GM19397 (cell line): ENCODE measurements around the gene GUSB.
"Not testable (repeated sequence)": the region's sequence is repeated elsewhere in the genome, so short reads cannot be mapped to it uniquely, and the experiment has no call there.

ENCODE experiments used
- ATAC-seq: cut with Tn5 transposase; IDR thresholded peaks from one replicate; pipeline ENCODE4 v1.9.1; 2021; ENCODE audit warnings: mild to moderate bottlenecking, moderate library complexity; ENCODE audit not compliant: unreplicated experiment

GUSB gene

DNA sequence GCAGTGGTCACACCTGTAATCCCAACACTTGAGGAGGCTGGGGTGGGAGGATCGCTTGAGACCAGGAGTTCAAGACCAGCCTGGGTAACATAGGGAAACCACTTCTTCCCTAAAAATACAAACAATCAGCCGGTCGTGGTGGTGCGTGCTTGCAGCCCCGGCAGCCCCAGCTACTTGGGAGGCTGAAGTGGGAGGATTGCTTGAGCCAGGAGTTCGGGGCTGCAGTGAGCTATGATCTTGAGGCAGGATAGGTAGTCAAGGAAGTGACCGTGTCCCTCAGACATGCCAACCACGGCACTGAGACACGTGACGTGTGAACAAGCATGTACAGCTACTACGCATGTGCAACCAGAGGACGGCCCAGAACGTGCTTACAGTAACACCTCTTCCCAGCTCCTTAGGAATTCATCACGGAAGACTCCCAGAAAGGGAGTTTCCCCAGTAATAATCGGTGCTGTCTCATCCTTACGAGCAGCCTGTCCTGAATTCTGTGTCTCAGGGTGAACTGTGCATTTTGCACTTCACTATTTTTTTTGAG lies 5.3 kb downstream of the GUSB start:
- no peak for ATAC-seq

GRCh38 chr7:65975814-65976445 lies 6.1 kb downstream of the GUSB start:
- no peak for ATAC-seq

- ATAC-seq, result no peak
Measured at GRCh38 chr7:65974876-65975275, 7.1 kb downstream of the GUSB start.

DNA sequence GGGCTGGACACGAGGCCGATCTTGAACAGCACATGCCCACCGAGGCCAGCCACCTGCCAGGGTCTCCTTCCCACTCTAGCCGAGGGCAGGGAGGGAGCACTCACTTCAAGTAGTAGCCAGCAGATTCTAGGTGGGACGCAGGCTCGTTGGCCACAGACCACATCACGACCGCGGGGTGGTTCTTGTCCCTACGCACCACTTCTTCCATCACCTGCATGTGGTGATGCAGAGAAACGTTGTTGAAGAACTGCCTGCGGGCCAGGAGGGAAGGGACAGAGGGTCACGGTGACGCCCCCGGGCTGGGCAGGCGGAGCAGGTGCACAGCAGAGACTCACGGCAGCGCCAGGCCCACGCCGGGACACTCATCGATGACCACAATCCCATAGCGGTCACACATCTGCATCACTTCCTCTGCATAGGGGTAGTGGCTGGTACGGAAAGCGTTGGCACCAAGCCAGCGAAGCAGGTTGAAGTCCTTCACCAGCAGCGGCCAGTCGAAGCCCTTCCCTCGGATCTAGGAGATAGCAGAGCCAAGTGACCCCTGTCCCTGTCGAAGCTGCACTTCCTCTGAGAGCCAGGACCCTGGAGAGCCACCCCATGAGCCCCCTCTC lies 7.7 kb downstream of the GUSB start:
- no peak for ATAC-seq

DNA sequence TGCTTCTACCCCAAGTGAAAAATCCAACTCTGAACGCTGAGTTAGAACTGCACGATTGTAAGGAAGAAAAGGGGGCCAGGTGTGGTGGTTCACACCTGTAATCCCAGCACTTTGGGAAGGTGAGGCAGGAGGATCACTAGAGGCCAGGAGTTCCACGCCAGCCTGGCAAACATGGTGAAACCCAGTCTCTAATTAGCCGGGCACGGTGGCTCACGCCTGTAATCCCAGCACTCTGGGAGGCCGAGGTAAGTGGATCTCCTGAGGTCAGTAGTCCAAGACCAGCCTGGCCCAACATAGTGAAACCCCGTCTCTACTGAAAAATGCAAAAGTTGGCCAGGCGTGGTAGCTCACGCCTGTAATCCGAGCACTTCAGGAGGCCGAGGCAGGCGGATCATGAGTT lies 9.0 kb downstream of the GUSB start:
- ATAC-seq, result no peak

GRCh38 chr7:65971021-65971420 lies 11.0 kb downstream of the GUSB start:
- ATAC-seq, result no peak

DNA sequence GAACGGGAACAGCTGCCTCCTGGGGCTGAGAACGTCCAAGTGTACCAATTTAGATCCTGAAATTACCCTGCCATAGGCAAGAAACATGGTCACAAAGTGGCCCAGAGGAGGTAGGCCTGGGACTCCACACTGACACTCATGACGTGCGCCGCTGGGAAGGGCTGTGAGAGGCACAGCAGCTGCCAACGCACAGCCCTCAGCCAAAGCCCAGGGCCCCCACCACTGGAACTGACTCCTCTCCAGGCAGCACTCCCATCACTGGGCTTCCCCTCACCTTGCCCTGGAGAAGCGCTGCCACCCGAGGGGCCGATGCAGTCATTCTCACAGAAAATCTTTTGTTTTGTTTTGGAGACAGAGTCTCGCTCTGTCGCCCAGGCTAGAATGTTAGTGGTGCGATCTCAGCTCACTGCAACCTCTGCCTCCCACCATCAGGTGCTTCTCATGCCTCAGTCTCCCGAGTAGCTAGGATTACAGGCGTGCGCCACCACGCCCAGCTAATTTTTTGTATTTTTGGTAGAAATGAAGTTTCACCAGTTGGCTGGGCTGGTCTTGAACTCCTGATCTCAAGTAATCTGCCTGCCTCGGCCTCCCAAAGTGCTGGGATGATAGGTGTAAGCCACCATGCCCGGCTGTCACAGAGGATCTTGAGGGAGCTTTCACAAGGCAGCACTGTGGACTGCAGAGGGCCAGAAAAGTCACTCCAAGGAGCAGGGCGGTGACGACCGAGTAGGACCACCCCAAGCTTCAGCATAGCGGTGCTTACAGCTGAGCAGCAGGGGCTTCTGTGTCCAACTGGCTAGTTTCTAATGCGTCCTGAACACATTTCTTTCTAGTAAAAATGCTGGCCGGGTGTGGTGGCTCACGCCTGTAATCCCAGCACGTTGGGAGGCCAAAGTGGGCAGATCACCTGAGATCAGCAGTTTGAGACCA lies 13.5 kb downstream of the GUSB start:
- no peak for ATAC-seq

- no peak for ATAC-seq
Measured at GRCh38 chr7:65967361-65968155, 14.5 kb downstream of the GUSB start.

GRCh38 chr7:65966146-65966545 lies 15.9 kb downstream of the GUSB start:
- ATAC-seq, result no peak

DNA sequence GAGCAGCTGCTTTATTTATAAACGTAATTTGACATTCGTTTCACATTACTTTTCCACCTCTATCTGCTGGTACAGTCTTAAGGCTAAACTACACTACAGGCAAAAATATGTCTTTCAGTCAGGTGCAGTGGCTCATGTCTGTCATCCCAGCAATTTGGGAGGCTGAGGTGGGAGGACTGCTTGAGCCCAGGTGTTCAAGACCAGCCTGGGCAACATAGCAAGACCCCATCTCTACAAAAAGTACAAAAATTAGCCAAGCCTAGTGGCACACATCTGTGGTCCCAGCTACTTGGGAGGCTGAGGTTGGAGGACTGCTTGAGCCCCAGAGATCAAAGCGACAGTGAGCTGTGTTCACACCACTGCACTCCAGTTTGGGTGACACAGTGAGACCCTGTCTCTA lies 17.3 kb downstream of the GUSB start:
- ATAC-seq, result not testable (repeated sequence)

- ATAC-seq, result no peak
Measured at GRCh38 chr7:65962033-65962432, 20.0 kb downstream of the GUSB start.

GRCh38 chr7:65960351-65961074 lies 21.5 kb downstream of the GUSB start:
- ATAC-seq, result no peak

DNA sequence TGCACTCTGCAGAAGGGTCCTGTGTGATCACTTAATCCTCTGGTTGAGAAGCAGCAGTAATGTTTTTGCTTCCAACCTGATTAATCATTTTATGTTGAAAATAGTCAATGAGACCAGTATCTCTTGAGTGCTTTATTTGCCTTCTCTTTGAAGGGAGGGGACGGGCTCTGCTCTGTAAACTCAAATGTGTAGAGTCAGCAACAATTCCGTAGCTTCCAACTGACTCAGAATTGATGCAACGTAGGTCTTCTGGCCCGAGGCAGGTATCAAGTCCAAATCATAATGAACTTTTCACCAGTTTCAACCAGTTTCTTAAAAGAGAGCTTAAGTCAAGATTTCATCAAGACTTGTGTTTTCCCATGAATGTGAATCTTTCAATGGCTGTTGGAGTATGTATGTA lies 26.3 kb downstream of the GUSB start:
- ATAC-seq, result no peak

DNA sequence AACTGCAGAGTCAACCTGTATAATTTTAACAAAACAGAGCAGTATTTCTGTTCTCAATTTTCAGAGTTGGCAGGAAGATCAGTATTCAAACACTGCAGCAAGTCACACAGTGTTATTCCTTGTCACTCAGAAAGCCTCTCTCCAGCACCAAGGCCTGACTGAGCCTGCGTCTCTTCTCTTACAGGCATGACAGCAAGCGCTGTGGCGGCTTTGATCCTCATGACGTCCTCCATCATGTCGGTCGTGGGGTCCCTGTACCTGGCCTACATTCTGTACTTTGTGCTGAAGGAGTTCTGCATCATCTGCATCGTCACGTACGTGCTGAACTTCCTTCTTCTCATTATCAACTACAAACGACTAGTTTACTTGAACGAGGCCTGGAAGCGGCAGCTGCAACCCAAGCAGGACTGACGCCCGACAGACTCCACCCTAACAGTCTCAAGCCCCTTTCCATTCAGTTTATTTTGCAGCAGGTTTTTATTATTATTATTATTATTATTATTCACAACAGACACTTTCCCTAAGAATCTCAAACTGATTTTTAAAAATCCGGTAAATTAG lies 28.0 kb downstream of the GUSB start:
- no peak for ATAC-seq

GRCh38 chr7:65953001-65953720 lies 28.9 kb downstream of the GUSB start:
- ATAC-seq, result no peak

DNA sequence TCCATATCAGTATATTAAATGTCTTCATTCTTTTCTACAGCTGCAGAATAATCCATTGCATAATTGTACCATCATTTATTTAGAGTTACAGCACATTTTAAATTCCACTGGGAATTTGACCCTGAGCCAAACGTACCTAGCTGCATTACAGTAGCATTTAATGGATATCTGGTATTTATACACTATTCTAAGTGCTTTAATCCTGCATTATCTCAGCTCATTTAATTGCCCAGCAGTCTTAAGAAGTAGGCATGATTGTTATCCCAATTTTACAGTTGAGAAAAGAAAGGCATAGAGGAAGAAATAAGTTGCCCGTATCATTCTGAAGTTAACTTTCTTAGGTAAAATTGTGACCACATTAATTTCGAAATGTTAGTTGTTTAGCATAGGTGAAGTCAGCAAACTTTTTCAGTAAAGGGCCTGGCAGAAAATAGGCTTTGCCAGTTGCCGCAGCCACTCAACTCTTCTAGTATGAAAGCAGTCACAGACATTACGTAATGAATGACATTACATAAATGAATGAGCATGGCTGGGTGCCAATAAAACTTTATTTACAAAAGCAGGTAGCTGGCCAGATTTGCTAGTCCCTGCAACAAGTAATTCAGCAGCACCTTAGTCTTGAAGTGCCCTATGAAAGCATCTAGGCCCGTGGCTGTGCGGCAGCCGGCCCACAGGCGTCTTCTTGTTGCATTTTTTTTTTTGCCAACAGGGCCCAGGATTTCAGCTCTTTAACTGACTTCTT lies 30.0 kb downstream of the GUSB start:
- no peak for ATAC-seq

- ATAC-seq, result no peak
Measured at GRCh38 chr7:65946904-65947303, 35.1 kb downstream of the GUSB start.

DNA sequence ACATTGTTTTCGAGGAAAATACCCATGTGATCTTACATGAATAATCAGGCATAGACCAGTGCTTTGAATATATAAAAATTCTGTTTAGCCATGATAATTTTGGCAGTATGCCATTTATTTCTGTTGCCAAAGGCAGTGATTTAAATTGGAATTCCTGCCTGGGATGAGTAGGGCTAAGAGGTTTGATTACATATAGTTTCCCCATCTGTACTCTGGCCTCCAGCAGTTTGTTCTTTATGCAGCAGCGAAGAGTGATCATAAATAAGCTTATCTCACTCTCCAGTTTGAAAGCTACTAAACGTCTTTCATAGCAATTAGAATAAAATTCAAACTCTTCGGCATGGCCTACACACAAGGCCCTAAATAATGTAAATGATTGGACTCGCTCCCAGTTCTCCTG lies 36.2 kb downstream of the GUSB start:
- ATAC-seq, result not testable (repeated sequence)
